CD8-positive, alpha-beta memory T cell (primary cell): ENCODE data around the gene CD300C. TPM values are rescaled to one million over a fixed set of nuclear protein-coding genes. Genes with fewer than 3 reads are reported as not detected.

ENCODE experiments used
- CTCF ChIA-PET: fragments of 350-600 bp; sonication (Branson Sonifier 250); formaldehyde crosslinking; loops from one replicate; lab custom pipeline; 2021; ENCODE audit warnings: antibody characterized with exemption; lab: Charles Lee
- POLR2A ChIA-PET: fragments of 350-600 bp; sonication (Branson Sonifier 250); formaldehyde crosslinking; loops from one replicate; lab custom pipeline; 2021; ENCODE audit warnings: antibody characterized with exemption; lab: Charles Lee
- DNase-seq, 5 donors: peaks; one replicate each; pipeline versions ENCODE4 v3.0.0 to v3.0.0-alpha.2; 2020 to 2022; ENCODE audit warnings: mixed read lengths in 1 of 5
- H3K27ac ChIP-seq: one replicate; pipeline ENCODE4 v1.7.0; 2013; ENCODE audit warnings: low read depth, mild to moderate bottlenecking, low read length, moderate library complexity
- H3K27me3 ChIP-seq: 2 replicates; pipeline ENCODE4 v1.7.0; 2013; ENCODE audit warnings: low read length, mild to moderate bottlenecking; ENCODE audit not compliant: insufficient read depth, poor library complexity, severe bottlenecking
- H3K36me3 ChIP-seq: 2 replicates; pipeline ENCODE4 v1.7.0; 2013; ENCODE audit warnings: mild to moderate bottlenecking, low read length, moderate library complexity; ENCODE audit not compliant: insufficient read depth
- H3K4me1 ChIP-seq: 2 replicates; pipeline ENCODE4 v1.7.0; 2013; ENCODE audit warnings: mild to moderate bottlenecking, low read length, moderate library complexity; ENCODE audit not compliant: insufficient read depth
- H3K4me3 ChIP-seq: 2 replicates; pipeline ENCODE4 v1.7.0; 2013; ENCODE audit warnings: mild to moderate bottlenecking, low read length
- H3K9me3 ChIP-seq: 2 replicates; pipeline ENCODE4 v1.7.0; 2013; ENCODE audit warnings: mild to moderate bottlenecking, low read length
- H3K27ac Mint-ChIP-seq, 8 donors: one replicate each; pipeline ENCODE4 v1.8.0; 2020 to 2021; ENCODE audit warnings: mixed read lengths in 8 of 8, mild to moderate bottlenecking in 6 of 8, inconsistent platforms in 3 of 8, moderate library complexity in 3 of 8
- H3K27me3 Mint-ChIP-seq, 2 donors: one replicate each; pipeline ENCODE4 v1.8.0; 2020 to 2021; ENCODE audit warnings: mixed read lengths in 2 of 2, mild to moderate bottlenecking in 1 of 2, moderate library complexity in 1 of 2
- H3K36me3 Mint-ChIP-seq, 3 donors: one replicate each; pipeline ENCODE4 v1.8.0; 2020 to 2021; ENCODE audit warnings: mixed read lengths in 3 of 3, inconsistent platforms in 1 of 3, mild to moderate bottlenecking in 1 of 3
- H3K4me1 Mint-ChIP-seq, 3 donors: one replicate each; pipeline ENCODE4 v1.8.0; 2020 to 2021; ENCODE audit warnings: mixed read lengths in 3 of 3, inconsistent platforms in 1 of 3, mild to moderate bottlenecking in 1 of 3
- H3K4me3 Mint-ChIP-seq, 7 donors: one replicate each; pipeline ENCODE4 v1.8.0; 2020 to 2021; ENCODE audit warnings: mixed read lengths in 7 of 7, mild to moderate bottlenecking in 6 of 7, moderate library complexity in 4 of 7, inconsistent platforms in 2 of 7
- H3K9me3 Mint-ChIP-seq, 5 donors: one replicate each; pipeline ENCODE4 v1.8.0; 2020 to 2022; ENCODE audit warnings: mixed read lengths in 5 of 5, mild to moderate bottlenecking in 3 of 5, moderate library complexity in 2 of 5, inconsistent platforms in 1 of 5
- polyA plus RNA-seq: library from polyadenylated mRNA; unstranded; fragments of 300-500 nt; fragmentation: Illumina TruSeq; gene quantifications from one replicate; pipeline ENCODE4 v1.2.3, GENCODE V29; 2021
- total RNA-seq, 2 experiments: library from RNA; stranded (reverse); gene quantifications; one replicate each; pipeline ENCODE4 v1.2.3, GENCODE V29; 2021

The CD300C gene
- total and polyA plus RNA-seq, 3 experiments from 2014 or later = 0.20 TPM; not detected in 2

DNA sequence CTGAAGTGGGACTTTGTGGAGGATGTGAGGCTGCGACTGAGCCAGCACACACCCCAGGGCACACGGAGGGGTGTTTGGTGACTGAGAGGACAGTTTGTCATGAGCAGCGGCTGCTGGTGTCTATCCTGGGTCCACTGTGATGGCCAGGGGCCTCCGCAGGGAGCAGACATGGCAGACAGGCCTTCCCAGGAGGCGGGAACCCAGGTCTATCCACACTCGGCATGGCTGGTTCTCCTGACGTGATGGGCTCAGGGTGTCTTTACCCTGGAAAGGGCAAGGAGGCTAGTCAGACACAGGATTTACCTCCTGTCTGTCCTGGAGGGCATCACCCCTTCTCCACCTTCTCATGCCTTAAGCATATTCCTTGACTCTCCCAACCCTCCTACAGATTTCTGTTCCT lies 671 bp upstream of the CD300C start:
- Mint-ChIP-seq H3K27me3 (peaks cover 3 to 23% of the 10 kb centered on the region in 2 donors), H3K4me3 (no peak overlapping the region), H3K4me1 (peaks cover 0 to 4% (median 0%) of the 10 kb centered on the region in 3 donors), H3K9me3 (no peaks in the 10 kb centered on the region), H3K27ac (peak overlapping the region in 1 of 8 donors; percentile 32), H3K36me3 (no peaks in the 10 kb centered on the region)
- Histone ChIP-seq H3K4me3 (no peak overlapping the region), H3K27me3 (no peaks in the 10 kb centered on the region), H3K27ac (no peak overlapping the region), H3K4me1 (no peaks in the 10 kb centered on the region), H3K36me3 (no peaks in the 10 kb centered on the region), H3K9me3 (no peaks in the 10 kb centered on the region)
- ChIA-PET CTCF (no interaction called here), POLR2A (no interaction called here)
- no peak for DNase-seq

DNA sequence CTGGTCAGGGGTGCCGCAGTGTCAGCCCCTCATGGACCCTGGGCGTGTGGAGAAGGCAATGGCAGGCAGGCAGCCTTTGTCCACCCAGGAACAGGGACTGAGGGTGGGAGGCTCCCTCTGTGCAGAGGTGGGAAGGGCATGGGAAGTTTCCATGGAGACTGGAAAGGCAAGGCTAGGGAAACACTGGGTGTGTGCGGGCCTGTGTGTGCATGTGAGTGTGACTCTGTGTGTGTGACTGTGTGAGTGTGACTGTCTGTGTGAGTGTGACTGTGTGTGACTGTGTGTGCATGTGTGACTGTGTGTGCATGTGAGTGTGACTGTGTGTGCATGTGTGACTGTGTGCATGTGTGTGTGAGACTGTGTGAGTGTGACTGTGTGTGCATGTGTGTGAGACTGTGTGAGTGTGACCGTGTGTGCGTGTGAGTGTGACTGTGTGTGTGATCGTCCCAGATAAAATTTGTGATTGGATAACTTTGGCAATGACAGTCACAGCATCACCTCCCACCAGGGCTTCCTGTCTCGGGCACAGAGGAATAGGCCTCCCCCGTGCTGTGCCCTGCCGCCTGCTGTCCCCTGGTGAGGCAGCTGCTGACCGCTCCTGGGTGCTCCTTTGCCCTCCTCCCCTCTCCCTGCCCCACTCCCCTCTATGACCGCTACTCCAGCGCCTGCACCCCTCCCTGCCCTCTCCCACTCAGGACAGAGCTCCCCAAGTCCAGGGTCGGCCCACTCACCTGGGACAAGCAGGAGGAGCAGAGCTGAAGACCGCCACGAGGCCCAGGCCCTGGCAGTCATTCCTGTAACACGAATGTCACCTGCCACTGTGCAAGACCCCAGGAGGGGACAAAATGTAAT lies 698 bp downstream of the CD300C start:
- H3K4me1 ChIP-seq = no peaks in the 10 kb centered on the region
- no peak overlapping the region for H3K27ac ChIP-seq
- ChIA-PET POLR2A (no interaction called here), CTCF (no interaction called here)
- Mint-ChIP-seq H3K36me3 (no peaks in the 10 kb centered on the region), H3K4me1 (peaks cover 0 to 4% (median 0%) of the 10 kb centered on the region in 3 donors), H3K9me3 (no peaks in the 10 kb centered on the region), H3K27ac (no peak overlapping the region), H3K4me3 (peak overlapping the region in 1 of 7 donors; percentile 23), H3K27me3 (peaks cover 9 to 25% of the 10 kb centered on the region in 2 donors)
- H3K27me3 ChIP-seq = no peaks in the 10 kb centered on the region
- DNase-seq = no peak
- H3K36me3 ChIP-seq = no peaks in the 10 kb centered on the region
- H3K9me3 ChIP-seq = no peaks in the 10 kb centered on the region
- no peak overlapping the region for H3K4me3 ChIP-seq

DNA sequence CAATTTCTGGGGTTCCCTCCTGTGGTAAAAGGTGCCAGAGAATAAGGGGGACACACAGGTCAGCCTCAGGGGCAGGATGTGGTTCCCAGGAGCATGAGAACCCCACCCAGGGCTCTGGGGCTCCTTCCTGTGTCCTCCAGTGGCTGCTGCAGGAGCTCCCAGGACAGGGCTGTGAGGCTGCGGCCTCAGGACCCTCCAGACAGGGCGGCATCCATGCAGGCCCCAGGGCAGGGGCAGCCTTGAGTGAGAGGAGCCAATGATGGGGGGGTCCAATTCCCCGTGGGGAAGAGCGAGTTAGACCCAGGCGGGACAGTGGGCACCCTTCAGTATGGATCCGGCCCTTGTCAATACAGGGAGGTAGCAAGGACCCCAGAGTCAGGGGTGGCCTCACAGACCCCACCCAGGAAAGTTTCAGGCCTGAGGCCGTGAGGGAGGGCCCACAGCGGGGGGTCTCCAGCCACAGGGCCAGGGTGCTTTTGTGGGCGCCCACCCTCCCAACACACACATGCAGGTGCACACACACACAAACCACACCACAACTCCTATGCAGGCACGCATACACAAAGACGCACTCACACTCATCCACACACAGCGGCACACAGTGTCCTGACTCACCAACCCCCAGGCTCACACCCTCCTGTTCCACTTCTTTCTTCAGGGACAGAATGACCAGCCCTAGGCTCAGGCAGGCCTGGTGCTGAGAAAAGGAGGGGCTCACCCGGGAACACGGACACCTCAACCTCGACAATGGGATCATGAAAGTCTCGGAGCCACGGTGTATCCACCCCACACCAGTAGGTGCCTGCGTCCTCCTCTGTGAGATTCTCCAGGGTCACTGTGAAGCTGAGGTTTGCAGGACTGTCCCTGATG lies 1.8 kb downstream of the CD300C start:
- CTCF ChIA-PET = no interaction called here
- no peak overlapping the region for H3K27ac Mint-ChIP-seq
- no peaks in the 10 kb centered on the region for H3K4me1 ChIP-seq

DNA sequence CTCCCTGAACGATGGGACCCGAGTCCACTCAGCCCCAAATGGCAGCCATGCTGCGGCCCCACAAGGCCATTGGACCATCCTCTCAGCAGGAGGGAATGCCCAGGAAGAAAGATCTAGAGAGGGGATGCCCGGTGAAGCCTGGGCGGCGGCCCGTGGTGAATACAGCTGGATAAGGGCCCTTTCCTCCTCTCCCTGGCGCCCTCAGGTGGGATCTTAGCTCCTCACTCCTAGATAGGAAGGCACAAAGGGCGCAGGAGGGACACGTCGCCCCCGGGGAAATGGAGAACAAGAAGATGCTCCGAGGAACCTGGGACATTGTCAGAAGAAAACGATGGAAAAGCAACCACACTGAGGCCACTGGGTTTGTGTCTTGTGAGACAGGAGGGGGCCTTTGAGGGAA lies 2.5 kb downstream of the CD300C start:
- no peaks in the 10 kb centered on the region for H3K27me3 ChIP-seq
- H3K4me1 ChIP-seq = no peaks in the 10 kb centered on the region
- no peaks in the 10 kb centered on the region for H3K36me3 Mint-ChIP-seq
- peaks cover 14 to 18% of the 10 kb centered on the region in 2 donors for H3K27me3 Mint-ChIP-seq
- no peak overlapping the region for H3K4me3 ChIP-seq
- no peak overlapping the region for H3K27ac ChIP-seq
- POLR2A ChIA-PET = no interaction called here
- no peak overlapping the region for H3K27ac Mint-ChIP-seq
- H3K9me3 Mint-ChIP-seq = no peaks in the 10 kb centered on the region
- no peak overlapping the region for H3K4me3 Mint-ChIP-seq
- no peak for DNase-seq
- CTCF ChIA-PET = no interaction called here
- H3K4me1 Mint-ChIP-seq = peaks cover 0 to 4% (median 0%) of the 10 kb centered on the region in 3 donors
- H3K9me3 ChIP-seq = no peaks in the 10 kb centered on the region
- H3K36me3 ChIP-seq = no peaks in the 10 kb centered on the region

More for the DNA sequence above, 1.8 kb downstream of the CD300C start:
- Mint-ChIP-seq H3K9me3 (no peaks in the 10 kb centered on the region), H3K36me3 (no peaks in the 10 kb centered on the region), H3K4me1 (peaks cover 0 to 4% (median 0%) of the 10 kb centered on the region in 3 donors), H3K4me3 (no peak overlapping the region), H3K27me3 (peaks cover 15 to 22% of the 10 kb centered on the region in 2 donors)
- no peak overlapping the region for H3K27ac ChIP-seq
- H3K27me3 ChIP-seq = no peaks in the 10 kb centered on the region
- no peak overlapping the region for H3K4me3 ChIP-seq
- no peaks in the 10 kb centered on the region for H3K9me3 ChIP-seq
- no peaks in the 10 kb centered on the region for H3K36me3 ChIP-seq
- POLR2A ChIA-PET = no interaction called here
- DNase-seq = no peak

DNA sequence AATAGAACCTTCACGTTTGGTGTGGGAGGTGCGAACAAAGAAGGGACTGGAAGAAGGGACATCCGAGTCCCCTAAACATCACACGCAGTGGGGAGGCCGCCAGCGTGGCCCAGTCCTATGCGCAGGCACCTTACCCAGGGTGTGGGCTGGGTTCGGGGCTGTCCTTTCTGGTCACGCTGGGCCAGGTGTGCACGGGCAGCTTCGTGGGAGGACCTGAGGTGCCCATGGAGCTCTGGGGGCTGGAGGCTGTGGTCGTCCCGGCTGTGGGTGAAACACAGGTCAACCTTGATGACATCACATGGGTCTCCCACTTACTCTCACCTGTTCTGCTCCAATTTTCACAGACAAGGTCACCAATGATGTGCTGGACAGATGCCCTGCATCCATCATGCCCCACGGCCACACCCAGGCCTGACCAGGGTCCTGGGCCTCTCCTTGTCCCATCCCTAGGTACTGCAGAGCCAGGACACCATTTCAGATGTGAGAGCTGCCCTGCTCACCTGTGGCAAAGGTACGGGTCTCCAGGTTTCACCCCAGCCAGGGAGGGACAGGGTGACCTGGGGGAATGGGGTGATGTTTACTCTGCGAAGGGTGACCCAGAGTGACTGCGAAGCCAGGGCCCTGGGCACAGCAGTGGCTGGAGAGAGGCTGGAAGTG lies 3.1 kb downstream of the CD300C start:
- Mint-ChIP-seq H3K27me3 (peaks cover 14 to 18% of the 10 kb centered on the region in 2 donors), H3K36me3 (no peaks in the 10 kb centered on the region), H3K4me1 (peaks cover 0 to under 1% (median 0%) of the 10 kb centered on the region in 3 donors), H3K27ac (peak overlapping the region in 1 of 8 donors; percentile 3), H3K9me3 (no peaks in the 10 kb centered on the region), H3K4me3 (no peak overlapping the region)
- Histone ChIP-seq H3K36me3 (no peaks in the 10 kb centered on the region), H3K9me3 (no peaks in the 10 kb centered on the region), H3K27me3 (no peaks in the 10 kb centered on the region), H3K27ac (no peak overlapping the region), H3K4me1 (no peaks in the 10 kb centered on the region), H3K4me3 (no peak overlapping the region)
- DNase-seq = no peak
- POLR2A ChIA-PET = no interaction called here
- CTCF ChIA-PET = no interaction called here

DNA sequence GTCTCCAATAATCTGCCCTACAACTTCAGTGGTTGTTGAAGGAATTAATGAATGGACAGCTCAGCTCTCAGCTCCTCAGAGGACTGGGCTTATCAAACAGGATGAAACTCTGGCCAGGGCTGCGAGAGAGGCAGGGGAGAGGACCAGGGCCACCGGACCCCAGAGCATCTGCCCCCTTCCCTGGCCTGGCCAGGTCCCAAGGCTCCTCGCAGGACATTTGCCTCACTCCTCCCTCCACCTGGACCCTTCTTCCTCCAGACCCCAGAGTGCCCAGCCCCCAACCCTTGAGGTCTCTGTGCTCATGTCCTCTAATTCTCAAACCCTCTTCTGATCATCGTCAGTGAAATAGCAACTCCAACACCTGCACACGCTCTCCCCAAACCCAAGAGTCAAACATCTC lies 3.7 kb downstream of the CD300C start:
- H3K9me3 Mint-ChIP-seq = no peaks in the 10 kb centered on the region
- H3K36me3 ChIP-seq = no peaks in the 10 kb centered on the region
- peaks cover 16 to 18% of the 10 kb centered on the region in 2 donors for H3K27me3 Mint-ChIP-seq
- no peak overlapping the region for H3K4me3 Mint-ChIP-seq
- ChIA-PET POLR2A (no interaction called here), CTCF (no interaction called here)
- H3K9me3 ChIP-seq = no peaks in the 10 kb centered on the region
- no peak for DNase-seq
- H3K27ac Mint-ChIP-seq = peak overlapping the region in 1 of 8 donors; percentile 28
- no peak overlapping the region for H3K27ac ChIP-seq
- H3K4me3 ChIP-seq = no peak overlapping the region
- H3K4me1 ChIP-seq = no peaks in the 10 kb centered on the region
- H3K27me3 ChIP-seq = no peaks in the 10 kb centered on the region
- H3K4me1 Mint-ChIP-seq = no peaks in the 10 kb centered on the region
- no peaks in the 10 kb centered on the region for H3K36me3 Mint-ChIP-seq

DNA sequence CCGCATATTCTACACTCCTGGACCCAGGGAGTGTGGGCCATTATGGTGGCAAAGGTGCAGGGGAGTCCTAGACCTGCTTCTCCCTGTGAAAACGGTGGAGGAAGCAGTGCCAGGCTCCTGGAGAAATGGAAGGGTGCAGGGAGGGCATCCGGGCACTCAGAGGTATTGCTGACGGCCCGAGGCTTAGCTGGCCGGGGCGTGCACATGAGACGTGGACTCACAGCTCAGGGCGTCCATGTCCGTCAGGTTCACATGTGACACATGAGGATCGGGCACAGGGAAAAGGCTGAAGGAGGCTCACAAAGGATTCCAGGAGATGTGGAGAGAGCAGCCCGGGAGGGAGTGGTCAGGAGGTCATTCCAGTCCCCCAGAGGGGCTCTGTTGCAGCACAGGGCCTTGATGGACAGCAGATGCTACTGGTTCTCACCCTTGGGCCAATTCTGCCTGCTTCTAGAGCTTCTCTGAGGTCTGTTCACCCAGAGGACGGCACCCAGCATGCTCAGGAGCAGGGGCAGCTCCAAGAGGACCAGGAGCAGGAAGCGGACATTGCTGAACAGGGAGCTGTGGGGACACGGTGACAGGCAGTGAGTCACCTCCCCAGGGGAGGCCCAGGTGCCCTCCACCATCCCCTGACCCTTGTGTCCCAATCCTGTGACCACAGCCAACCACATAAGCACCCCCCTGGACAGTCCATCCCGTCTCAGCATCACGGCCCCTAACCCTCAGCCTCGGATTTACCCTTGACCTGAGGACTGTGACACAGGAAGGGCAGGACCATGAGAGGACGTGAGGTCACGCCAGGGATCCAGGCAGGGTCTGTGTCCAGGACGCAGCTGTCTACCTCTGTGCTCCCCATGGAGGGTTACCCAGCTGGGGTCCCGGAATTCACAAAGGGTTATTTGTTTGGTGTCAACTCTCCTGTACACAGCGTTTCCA lies 4.5 kb downstream of the CD300C start:
- no peak overlapping the region for H3K27ac ChIP-seq
- ChIA-PET POLR2A (no interaction called here), CTCF (no interaction called here)
- H3K4me3 ChIP-seq = no peak overlapping the region
- Mint-ChIP-seq H3K27me3 (peaks cover 16 to 18% of the 10 kb centered on the region in 2 donors), H3K27ac (no peak overlapping the region), H3K36me3 (no peaks in the 10 kb centered on the region), H3K4me3 (no peak overlapping the region), H3K4me1 (no peaks in the 10 kb centered on the region), H3K9me3 (no peaks in the 10 kb centered on the region)
- H3K36me3 ChIP-seq = no peaks in the 10 kb centered on the region
- H3K4me1 ChIP-seq = no peaks in the 10 kb centered on the region
- no peak for DNase-seq
- no peaks in the 10 kb centered on the region for H3K27me3 ChIP-seq
- H3K9me3 ChIP-seq = no peaks in the 10 kb centered on the region
